Measurements from ENCODE around the gene CENPX.
A peak's percentile ranks its signal among the peaks of the same experiment; 100 is the strongest.

The CENPX gene

GRCh38 chr17:82023447-82024241, 966 bp upstream of the CENPX start:
- DNase-seq, result no peak

- peak; percentile 84 to 100 (median 99) for DNase-seq
Observed at GRCh38 chr17:82022981-82023446, 336 bp upstream of the CENPX start, which contains the start of gene LRRC45. LRRC45 (plus strand) TSS chr17:82023305; CDS start chr17:82023644, 339 bp downstream.

- no peak for DNase-seq
Observed at GRCh38 chr17:82021900-82022309, 773 bp downstream of the CENPX start.

GRCh38 chr17:82021107-82021899, 1.4 kb downstream of the CENPX start:
- peak in 45 of 51 donors; percentile 15 to 87 (median 54) for DNase-seq

- DNase-seq, result peak in 1 of 51 donors; percentile 26
Observed at GRCh38 chr17:82020572-82021106, 2.0 kb downstream of the CENPX start.

- DNase-seq, result peak in 11 of 51 donors; percentile 8 to 54 (median 25)
Observed at GRCh38 chr17:82019690-82020571, 2.7 kb downstream of the CENPX start.

GRCh38 chr17:82018989-82019689, 3.5 kb downstream of the CENPX start:
- DNase-seq, result no peak

GRCh38 chr17:82018152-82018988, 4.3 kb downstream of the CENPX start:
- no peak for DNase-seq

GRCh38 chr17:82017612-82018151, 5.0 kb downstream of the CENPX start:
- no peak for DNase-seq

GRCh38 chr17:82016875-82017459, 5.7 kb downstream of the CENPX start:
- no peak for DNase-seq

- DNase-seq, result no peak
Observed at GRCh38 chr17:82016061-82016874, 6.4 kb downstream of the CENPX start.

- DNase-seq, result no peak
Observed at GRCh38 chr17:82015311-82015971, 7.2 kb downstream of the CENPX start.

- no peak for DNase-seq
Observed at GRCh38 chr17:82014971-82015310, 7.7 kb downstream of the CENPX start.

- DNase-seq, result peak in 8 of 51 donors; percentile 9 to 54 (median 29)
Observed at GRCh38 chr17:82014432-82014831, 8.2 kb downstream of the CENPX start.

- DNase-seq, result no peak
Observed at GRCh38 chr17:82013772-82014321, 8.8 kb downstream of the CENPX start.

- DNase-seq, result peak in 20 of 51 donors; percentile 9 to 69 (median 46)
Observed at GRCh38 chr17:82013341-82013740, 9.3 kb downstream of the CENPX start.
